ENCODE data around the gene ITM2B. TPM values are rescaled to one million over a fixed set of nuclear protein-coding genes. Genes with fewer than 3 reads are reported as not detected.

Gene ITM2B
- total RNA-seq, 4 donors from 2014 or later: 476 to 770 (median 612) TPM

GRCh38 chr13:48241651-48242050 lies 8.6 kb downstream of the ITM2B start:
- no peak overlapping the region for H3K27ac ChIP-seq
- no peak overlapping the region for H3K4me3 ChIP-seq
- no peaks in the 10 kb centered on the region for H3K27me3 ChIP-seq
- TF ChIP-seq CTCF (IDR thresholded peaks at IDR 0.05) (no peak), POLR2A (IDR thresholded peaks at IDR 0.05) (no peak), EP300 (IDR thresholded peaks at IDR 0.05) (no peak)
- peaks cover 0 to 18% (median 0%) of the 10 kb centered on the region in 3 donors for H3K36me3 ChIP-seq
- H3K9me3 ChIP-seq: no peaks in the 10 kb centered on the region
- 60 to 61% methylated on average over 4 of the region's 4 CpGs for WGBS, 2 donors
- no peak for DNase-seq (ENCODE audit: low spot score in 2 of 2)
- peaks cover 0 to 92% (median 15%) of the 10 kb centered on the region in 4 donors for H3K4me1 ChIP-seq

GRCh38 chr13:48242677-48243076 lies 9.7 kb downstream of the ITM2B start:
- WGBS, 2 donors: 78 to 91% methylated on average over 1 of the region's 1 CpG
- peaks cover 0 to 92% (median 8%) of the 10 kb centered on the region in 4 donors for H3K4me1 ChIP-seq
- no peaks in the 10 kb centered on the region for H3K9me3 ChIP-seq
- no peak overlapping the region for H3K4me3 ChIP-seq
- TF ChIP-seq CTCF (IDR thresholded peaks at IDR 0.05) (no peak), EP300 (IDR thresholded peaks at IDR 0.05) (no peak), POLR2A (IDR thresholded peaks at IDR 0.05) (no peak)
- DNase-seq (ENCODE audit: low spot score in 2 of 2): no peak
- no peak overlapping the region for H3K27ac ChIP-seq
- peaks cover 0 to 18% (median 0%) of the 10 kb centered on the region in 3 donors for H3K36me3 ChIP-seq
- H3K27me3 ChIP-seq: no peaks in the 10 kb centered on the region

- peaks cover 0 to 16% (median 0%) of the 10 kb centered on the region in 3 donors for H3K36me3 ChIP-seq
- WGBS, 2 donors: 82 to 87% methylated on average over 1 of the region's 1 CpG
- no peak overlapping the region for H3K4me3 ChIP-seq
- no peaks in the 10 kb centered on the region for H3K27me3 ChIP-seq
- H3K9me3 ChIP-seq: no peaks in the 10 kb centered on the region
- TF ChIP-seq CTCF (IDR thresholded peaks at IDR 0.05) (no peak), EP300 (IDR thresholded peaks at IDR 0.05) (no peak), POLR2A (IDR thresholded peaks at IDR 0.05) (no peak)
- no peak overlapping the region for H3K27ac ChIP-seq
- no peak for DNase-seq (ENCODE audit: low spot score in 2 of 2)
- H3K4me1 ChIP-seq: peaks cover 0 to 89% (median 9%) of the 10 kb centered on the region in 4 donors
Observed at GRCh38 chr13:48244159-48244558, 11.2 kb downstream of the ITM2B start.

GRCh38 chr13:48246102-48246501 lies 13.1 kb downstream of the ITM2B start:
- H3K4me1 ChIP-seq: peaks cover 0 to 89% (median 13%) of the 10 kb centered on the region in 4 donors
- WGBS, 2 donors: 58 to 71% methylated on average over 2 of the region's 2 CpGs
- peak overlapping the region in 1 of 4 donors; percentile 18 for H3K27ac ChIP-seq

GRCh38 chr13:48249018-48249417 lies 16.0 kb downstream of the ITM2B start:
- no peaks in the 10 kb centered on the region for H3K9me3 ChIP-seq
- WGBS, 2 donors: 73 to 87% methylated on average over 2 of the region's 2 CpGs
- H3K27me3 ChIP-seq: no peaks in the 10 kb centered on the region
- DNase-seq (ENCODE audit: low spot score in 2 of 2): no peak
- H3K4me1 ChIP-seq: peaks cover 0 to 91% (median 16%) of the 10 kb centered on the region in 4 donors
- peaks cover 0 to 4% (median 0%) of the 10 kb centered on the region in 3 donors for H3K36me3 ChIP-seq
- TF ChIP-seq CTCF (IDR thresholded peaks at IDR 0.05) (no peak), EP300 (IDR thresholded peaks at IDR 0.05) (no peak)
- peak overlapping the region in 1 of 4 donors; percentile 25 for H3K27ac ChIP-seq
- no peak overlapping the region for H3K4me3 ChIP-seq

More at GRCh38 chr13:48246102-48246501, 13.1 kb downstream of the ITM2B start:
- Histone ChIP-seq H3K9me3 (no peaks in the 10 kb centered on the region), H3K27me3 (no peaks in the 10 kb centered on the region), H3K36me3 (peaks cover 0 to 2% (median 0%) of the 10 kb centered on the region in 3 donors), H3K4me3 (no peak overlapping the region)
- DNase-seq (ENCODE audit: low spot score in 2 of 2): no peak
- no peak for TF ChIP-seq EP300 (IDR thresholded peaks at IDR 0.05)
- TF ChIP-seq CTCF (IDR thresholded peaks at IDR 0.05): no peak
- TF ChIP-seq POLR2A (IDR thresholded peaks at IDR 0.05): no peak

Measured in tibial nerve (tissue), 4 donors.